GM10266 (cell line): ENCODE results near the gene L1CAM.

Source experiments
- DNase-seq: peaks from one replicate; pipeline ENCODE4 v3.0.0; 2012; ENCODE audit errors: extremely low spot score
- TF ChIP-seq, protein P1 (sequence below): IDR thresholded peaks from 2 replicates; pipeline ENCODE4 v1.5.1; 2012; ENCODE audit warnings: mild to moderate bottlenecking, low read depth; ENCODE audit not compliant: control insufficient read depth, insufficient read depth; ENCODE audit errors: missing control alignments

L1CAM gene

DNA sequence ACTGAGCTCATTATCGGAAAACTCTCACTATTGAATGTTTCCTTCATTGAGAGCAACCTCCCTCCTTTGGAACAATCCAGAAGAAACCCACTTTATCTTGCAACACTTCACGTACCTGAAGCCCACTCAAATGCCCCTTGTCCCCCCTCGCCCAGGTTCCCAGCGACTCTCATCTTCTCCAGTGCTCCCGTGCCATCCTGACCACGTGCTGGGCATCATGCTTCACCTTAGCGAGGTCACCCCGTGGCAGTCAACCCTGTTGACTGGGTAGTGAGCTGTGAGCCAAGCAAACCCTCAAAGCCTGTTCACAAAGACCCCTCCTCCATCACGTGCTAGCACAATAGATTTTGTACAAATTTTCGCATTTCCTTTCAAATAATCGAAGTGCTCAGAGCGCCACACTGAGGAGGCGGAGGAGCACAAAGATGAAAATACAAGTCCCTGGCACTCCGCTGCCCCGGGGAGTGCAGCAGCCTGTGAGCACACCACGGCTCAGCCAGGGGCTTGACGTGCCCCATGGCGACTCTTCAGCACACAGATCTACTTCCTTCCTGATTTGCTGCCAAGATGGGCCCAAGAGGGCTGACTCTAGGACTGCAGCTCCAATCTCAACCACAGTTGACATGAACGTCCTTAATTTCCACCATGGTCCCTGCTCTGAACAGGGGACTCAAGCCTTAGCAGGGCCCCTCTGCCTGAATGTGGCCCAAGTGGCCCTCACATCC lies 71.2 kb downstream of the L1CAM start:
- TF ChIP-seq, protein P1, sequence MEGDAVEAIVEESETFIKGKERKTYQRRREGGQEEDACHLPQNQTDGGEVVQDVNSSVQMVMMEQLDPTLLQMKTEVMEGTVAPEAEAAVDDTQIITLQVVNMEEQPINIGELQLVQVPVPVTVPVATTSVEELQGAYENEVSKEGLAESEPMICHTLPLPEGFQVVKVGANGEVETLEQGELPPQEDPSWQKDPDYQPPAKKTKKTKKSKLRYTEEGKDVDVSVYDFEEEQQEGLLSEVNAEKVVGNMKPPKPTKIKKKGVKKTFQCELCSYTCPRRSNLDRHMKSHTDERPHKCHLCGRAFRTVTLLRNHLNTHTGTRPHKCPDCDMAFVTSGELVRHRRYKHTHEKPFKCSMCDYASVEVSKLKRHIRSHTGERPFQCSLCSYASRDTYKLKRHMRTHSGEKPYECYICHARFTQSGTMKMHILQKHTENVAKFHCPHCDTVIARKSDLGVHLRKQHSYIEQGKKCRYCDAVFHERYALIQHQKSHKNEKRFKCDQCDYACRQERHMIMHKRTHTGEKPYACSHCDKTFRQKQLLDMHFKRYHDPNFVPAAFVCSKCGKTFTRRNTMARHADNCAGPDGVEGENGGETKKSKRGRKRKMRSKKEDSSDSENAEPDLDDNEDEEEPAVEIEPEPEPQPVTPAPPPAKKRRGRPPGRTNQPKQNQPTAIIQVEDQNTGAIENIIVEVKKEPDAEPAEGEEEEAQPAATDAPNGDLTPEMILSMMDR: no peak
- DNase-seq: no peak

DNA sequence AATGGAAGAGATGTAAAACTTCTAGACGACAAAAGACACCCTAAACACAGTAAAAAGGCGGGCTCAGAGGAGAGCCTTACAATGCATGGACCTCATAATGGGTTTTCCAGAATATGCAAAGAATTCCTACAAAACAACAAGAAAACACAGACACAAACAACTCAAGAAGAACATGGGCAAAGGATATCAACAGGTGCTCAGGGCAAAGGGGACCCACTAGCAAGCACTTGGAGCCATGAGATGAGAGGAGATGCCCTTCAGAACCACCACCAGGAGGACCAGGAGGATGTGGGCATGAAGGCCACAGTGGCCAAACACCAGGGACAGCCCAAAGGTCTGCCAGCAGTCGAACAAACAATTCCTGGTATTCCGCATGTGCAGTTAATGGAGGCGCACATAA lies 72.8 kb downstream of the L1CAM start:
- TF ChIP-seq, protein P1: no peak
- no peak for DNase-seq

DNA sequence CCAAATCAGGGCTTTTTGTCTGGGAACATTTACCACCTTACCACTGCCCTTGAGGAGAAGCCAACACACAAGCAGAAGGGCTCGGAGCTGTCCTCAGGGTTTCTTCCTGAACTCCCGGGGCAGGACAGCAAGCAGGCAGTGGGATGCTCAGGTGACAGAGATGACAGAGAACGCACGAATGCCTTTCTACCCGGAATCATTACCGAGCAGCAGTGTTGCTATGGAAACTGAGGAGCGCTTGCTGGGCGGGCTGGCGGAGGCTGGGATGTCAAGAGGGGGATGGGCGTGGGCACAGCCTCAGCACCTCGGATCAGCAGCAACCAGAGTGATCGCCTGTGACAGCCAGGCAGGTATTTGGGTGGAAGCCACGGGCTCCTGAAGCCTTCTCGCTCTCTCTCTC lies 73.8 kb downstream of the L1CAM start:
- TF ChIP-seq, protein P1: no peak
- DNase-seq: no peak
